CD4-positive, alpha-beta T cell treated with Interleukin-21 for 1 hour (primary cell): ENCODE measurements around the gene MUC6.

Experiments
- DNase-seq: peaks from one replicate; pipeline ENCODE4 v3.0.0-alpha.2; 2020

MUC6 gene

DNA sequence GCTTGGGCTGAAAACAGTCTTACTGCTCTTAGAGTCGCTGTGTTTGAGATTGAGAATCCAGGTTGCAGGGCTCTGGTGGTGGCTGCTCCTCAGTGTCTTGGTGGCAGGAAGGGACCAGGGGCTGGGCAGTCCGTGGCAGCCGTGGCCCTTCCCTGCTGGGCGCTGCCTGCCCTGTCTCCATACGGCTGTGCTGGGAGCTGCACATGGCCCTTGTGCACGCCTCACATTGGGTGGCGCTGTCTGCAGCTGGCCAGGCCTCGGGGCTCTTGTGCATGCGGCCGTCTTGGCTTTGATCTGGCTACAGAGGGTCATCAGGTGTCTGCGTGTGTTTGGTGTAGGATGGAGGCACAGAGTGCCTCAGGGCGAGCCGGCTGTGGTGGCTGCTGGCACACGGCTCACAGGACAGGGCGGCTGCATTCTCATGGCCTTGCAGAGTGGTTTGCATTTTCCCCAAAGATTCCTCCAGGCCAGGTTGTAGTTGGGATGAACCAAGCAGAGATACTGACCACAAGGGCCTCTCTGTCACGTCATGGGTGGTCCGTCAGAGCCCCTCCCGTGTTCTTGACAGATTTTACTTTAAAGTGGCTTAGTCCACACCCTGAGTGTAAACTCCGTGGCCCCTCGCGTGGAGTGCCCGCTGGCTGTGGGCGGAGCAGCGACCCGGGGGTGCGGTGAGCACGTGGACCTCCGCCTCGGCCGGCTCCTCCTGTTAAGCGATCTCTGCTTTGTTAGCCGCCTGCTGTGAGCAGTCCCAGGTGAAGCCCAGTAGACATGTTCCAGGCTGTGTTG, 34.7 kb downstream of the MUC6 start:
- no peak for DNase-seq

DNA sequence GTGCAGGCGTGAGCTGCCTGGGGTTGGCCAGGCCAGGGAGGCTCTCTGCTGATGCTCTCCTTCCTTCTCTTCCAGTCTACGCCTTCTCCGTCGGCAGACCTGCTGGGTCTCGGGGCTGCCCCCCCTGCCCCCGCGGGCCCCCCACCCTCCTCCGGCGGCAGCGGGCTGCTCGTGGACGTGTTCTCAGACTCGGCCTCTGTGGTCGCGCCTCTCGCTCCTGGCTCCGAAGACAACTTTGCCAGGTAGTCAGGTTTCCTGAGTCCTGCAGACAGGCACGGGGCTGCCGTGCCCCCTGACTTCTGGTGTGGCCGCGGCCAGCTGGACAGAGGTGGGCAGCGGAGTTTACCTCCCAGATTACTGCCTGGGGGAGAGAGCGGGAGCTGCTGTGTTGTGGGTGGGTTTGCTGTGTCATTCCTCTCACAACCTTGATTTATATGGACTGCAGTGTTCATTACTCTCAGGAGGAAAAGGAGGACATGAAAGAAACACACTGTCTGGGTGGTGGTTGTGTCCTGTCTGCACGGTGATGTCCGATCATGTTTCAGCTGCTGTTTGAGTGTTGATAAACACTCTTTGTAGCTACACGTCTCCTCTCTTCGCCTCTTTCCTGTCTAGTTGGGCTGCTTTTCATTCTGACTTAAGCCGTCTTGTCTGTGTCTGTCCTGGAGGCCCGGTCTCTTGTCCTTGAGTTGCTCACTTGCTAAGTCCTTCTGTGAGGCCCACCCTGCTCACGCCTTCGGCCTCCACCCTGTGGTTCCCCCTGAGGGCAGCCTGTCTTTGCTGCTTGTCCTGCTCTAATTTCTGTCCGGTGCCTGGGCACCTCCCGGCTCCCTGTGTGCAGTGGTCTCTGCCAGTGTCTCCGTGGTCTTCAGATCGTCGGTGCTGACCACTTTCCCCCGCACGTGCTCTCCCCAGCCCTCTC, 35.9 kb downstream of the MUC6 start:
- DNase-seq, result no peak

DNA sequence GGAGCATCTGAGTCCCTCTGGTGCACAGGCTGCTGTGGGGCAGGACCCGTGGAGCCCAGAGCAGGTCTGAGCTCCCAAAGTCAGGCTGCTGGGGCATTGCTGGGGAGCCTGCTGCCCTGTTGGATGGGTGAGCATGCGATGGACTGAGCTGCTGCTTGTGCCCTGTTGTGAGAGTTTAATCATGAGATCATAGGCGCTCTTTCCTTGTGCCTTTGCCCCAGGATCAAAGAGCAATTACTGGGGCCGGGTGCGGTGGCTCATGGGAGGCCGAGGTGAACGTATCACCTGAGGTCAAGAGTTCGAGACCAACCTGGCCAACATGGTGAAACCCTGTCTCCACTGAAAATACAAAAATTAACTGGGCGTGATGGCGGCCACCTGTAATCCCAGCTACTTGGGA, 37.5 kb downstream of the MUC6 start:
- DNase-seq, result no peak

DNA sequence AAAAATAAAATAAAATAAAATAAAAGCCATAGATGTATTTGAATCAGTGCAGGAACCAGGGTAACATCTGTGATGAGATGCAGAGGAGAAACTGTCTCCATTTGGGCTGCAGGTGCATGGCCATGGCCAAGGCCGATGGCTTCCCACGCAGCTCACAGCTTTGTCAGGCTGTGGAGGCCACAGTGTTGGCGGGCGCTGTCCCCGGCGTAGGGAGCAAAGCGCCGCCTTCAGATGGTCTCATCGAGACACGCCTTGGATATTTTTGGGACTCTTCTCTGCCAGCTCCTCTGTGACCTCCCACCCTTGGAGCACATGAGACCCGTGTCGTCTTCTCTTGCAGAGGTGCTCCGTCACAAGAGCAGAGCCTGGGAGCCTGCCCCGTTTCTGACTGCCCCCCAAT, 38.6 kb downstream of the MUC6 start:
- no peak for DNase-seq

DNA sequence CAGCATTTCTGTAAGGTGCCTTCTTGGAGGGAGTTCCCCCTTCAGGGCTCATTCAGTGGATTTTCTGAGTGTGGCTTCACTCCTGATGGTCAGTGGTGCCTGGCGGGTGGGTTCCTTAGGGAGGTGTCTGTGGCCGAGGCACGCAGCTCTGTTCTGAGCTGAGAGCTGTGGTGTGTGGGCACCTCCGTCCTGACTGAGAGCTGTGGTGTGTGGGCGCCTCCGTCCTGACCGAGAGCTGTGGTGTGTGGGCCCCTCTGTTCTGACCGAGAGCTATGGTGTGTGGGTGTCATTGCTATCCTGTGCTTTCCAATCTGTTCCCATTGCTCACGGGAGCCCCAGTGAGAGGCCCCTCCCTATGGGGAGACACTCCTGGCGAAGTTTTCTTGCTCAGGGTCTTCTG, 39.8 kb downstream of the MUC6 start:
- no peak for DNase-seq

DNA sequence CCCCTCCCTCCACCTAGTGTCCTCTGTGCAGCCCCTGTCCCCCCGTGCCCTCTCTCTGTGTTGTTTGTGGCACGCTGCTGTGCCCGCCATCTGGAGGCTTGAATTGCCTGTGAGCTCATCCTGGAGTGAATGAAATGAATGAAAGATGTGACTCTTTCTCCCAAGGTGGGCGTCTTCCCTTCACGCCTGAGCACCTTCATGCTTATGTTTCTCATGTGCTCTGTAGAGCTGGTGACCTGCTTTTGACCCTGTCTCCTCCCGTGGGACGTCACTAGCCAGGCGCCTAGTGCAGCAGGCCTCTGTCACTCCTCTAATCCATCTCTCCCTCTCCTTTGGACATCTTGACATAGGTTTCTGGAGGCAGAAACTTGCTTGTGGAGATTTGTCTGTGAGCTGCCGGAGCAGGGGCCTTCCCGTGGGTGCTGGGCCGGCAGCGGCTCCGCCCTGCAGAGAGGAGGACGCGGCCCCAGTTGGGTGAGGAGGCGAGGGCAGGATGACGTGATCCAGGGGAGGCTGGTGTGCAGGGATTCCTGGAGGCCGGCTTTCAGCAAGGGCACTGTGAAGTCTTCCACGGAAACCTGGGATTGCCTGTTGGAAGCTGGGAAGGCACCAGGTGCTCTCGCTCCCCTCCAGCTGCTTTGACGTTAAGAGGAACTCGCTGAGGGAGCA, 40.6 kb downstream of the MUC6 start:
- no peak for DNase-seq

DNA sequence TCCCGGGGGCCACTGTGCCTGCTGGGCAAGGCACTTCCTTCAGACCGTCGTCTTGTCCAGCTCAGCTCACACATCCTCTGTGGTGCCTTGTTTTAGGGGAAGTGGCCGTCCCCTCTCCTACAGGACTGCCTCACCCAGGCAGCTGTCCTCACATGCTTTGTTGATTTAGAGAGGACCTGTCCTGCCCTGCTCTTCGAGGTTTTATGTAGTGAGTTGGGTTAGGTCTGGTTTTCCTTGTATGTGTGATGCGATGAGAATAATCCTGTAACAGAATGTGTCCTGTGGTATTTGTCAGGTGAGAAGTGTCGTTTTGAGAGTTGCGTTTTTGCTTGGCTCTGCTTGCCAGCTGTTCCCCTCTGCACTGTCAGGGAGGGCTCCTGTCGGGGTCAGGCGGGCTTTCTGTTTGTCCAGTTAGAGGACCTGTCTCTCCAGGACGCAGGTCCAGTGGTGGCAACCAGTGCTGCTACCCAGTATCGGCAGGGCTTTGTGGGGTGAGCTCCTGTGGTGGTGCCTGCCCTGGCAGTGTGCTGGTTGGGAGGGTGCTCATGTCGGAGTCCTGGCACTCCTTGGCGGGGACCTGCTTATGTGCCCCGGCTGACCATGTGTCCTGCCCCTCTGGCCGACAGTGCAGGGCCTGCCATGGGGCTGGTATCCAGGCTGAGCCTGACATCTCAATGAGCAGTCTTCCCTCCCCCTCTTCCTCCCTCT, 41.3 kb downstream of the MUC6 start:
- DNase-seq, result no peak

DNA sequence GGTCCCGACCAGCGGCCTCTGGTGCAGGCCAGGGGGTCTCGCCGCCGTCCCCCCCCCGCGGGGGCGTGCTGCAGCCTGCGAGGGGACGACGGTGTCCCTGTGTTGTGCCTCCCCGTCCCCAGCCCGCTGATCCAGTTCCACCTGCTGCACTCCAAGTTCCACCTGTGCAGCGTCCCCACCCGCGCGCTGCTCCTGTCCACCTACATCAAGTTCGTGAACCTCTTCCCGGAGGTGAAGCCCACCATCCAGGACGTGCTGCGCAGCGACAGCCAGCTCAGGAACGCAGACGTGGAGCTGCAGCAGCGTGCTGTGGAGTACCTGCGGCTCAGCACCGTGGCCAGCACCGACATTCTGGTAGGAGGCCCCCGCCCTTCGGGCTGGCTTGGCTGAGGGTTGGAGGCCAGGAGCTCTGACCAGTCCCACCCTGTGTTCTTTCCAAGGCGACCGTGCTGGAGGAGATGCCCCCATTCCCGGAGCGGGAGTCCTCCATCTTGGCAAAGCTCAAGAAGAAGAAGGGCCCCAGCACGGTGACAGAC, 42.8 kb downstream of the MUC6 start:
- no peak for DNase-seq

DNA sequence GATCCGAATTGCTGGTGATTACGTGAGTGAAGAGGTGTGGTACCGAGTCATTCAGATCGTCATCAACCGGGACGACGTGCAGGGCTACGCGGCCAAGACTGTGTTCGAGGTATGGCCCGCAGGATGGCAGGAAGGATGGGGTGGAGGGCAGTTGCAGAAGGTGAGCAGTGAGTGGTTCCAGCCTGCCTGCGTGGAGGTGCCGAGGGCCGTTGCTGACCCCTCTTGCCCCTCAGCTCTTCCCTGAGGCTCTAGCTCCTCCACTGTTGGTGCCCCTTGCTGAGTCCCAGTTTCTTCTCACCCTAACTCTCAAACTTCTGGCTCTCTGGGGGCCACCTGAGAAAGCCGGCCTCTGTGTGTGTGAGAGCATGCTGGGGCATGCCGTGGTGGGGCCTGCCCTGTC, 43.9 kb downstream of the MUC6 start:
- DNase-seq, result no peak

DNA sequence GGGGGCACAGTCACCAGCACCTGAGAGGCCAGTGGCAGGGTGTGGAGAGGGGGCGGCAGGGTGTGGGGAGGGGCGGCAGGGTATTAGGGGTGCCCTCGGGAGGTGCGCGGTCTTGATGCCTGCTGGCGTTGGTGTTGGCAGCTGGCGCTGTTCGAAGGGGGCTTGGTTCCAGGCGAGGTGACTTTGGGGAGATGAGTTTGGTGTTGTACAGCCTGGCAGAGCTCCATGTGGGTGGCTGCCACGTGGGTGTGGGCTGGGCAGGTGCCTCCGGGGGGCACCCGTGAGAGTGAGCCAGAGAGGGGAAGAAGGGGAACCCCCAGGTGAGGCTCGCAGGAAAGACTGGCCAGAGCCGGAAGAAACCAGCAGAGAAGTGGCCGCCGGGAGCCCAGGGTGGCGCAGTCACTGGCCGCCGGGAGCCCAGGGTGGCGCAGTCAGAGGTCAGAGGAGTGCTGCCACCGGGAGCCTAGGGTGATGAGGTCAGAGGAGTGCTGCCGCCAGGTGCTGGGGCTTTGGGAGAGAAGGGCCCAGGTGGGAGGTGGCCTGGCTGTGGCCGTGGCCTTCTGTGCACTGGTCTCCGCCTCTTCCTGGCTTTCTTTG, 44.7 kb downstream of the MUC6 start:
- DNase-seq, result no peak

DNA sequence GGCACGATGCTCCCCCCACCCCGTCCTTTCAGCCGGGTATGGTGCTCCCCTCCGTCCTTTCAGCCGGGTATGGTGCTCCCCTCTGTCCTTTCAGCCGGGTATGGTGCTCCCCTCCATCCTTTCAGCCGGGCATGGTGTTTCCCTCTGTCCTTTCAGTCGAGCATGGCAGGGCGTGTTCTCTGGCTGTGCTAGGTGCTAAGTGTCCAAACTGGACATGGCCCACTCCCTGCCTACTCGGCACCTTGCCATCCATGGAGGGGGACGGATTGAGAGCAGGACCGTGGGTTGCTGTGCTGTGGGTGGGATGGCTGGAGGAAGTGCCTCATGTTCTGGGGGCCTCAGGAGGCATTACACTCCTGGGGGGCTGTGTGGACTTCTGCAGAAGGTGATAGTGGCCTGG, 45.5 kb downstream of the MUC6 start:
- no peak for DNase-seq

DNA sequence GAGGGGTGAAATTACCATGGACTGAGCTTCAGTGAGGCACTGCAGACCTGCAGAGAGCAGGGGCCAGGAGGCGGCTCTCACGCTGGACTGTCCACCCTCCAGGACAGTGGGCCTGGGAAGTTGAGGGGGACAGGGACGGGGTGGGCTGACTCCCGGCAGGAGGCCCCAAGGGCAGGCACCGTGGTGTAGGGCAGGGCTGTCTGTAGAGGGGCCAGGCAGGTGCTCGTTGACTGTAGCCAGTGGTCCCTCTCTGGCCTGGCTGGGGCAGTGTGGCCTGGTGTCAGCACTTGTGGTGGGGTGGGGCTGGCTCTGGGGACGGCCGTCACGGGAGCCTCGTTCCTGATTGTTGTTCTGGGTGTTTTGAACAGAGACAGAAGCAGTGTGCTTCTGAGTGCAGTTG, 46.4 kb downstream of the MUC6 start:
- no peak for DNase-seq

DNA sequence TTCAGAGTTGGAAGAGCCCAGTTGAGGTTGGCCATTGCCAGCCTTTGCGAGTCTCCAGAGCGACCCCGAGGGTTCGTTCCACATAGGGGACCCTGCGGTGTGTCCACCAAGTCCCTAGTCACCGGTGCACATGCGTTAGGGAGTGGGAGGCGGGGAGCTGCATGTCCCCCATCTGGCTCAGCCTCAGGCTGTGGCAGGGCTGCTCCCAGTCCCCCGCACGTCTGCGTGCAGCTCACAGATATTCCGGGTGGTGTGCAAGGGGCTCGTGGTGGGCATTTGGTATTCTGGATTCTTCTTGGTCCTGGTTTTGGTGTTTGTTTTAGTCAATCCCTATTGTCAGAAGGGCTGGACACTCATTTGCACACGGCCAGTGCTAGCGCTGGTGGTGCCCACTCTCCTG, 48.8 kb downstream of the MUC6 start:
- DNase-seq, result no peak

DNA sequence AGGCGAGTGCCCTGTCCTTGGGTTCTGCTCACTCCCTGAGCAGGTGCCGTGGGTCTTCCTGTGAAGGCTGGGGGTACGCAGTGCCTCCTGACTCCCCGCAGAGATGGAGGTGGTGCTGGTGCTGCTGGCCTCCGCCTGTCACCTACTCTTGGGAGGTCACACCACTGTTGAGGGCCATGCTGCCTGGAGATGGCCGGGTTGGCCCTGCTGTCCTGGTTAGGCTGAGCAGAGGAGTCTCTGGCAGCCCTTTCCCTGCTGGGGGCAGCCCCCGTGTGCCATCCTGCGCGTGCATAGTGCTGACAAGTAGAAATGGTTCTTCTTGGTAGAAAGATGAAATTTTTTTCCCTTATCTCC, 49.6 kb downstream of the MUC6 start:
- no peak for DNase-seq

DNA sequence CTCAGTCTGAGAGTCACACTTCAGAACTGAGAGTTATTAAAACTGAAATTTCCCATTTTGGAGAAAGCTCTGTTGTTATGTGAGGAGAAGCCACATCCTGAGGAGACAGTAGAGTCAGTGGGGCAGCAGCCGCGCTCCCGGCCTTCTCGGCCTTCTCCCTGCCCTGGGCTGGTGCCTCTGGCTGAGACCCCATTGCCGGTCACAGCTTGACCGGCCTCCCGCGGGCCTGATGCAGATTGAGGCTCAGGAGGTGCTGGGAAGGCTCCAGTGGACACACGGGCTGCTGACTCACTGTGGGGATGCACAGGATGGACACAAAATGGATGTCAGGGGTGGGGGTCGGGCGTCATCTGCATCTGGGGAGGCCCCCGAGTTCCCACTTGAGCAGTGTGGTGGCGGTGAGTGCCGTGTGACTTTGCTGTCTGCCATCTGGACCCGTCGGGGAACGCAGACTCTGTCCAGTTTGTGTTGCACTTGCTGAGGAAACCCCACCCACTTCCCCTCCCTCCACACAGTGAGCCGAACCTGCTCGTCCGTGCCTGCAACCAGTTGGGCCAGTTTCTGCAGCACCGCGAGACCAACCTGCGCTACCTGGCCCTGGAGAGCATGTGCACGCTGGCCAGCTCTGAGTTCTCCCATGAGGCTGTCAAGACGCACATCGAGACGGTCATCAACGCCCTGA, 50.1 kb downstream of the MUC6 start:
- DNase-seq, result no peak

DNA sequence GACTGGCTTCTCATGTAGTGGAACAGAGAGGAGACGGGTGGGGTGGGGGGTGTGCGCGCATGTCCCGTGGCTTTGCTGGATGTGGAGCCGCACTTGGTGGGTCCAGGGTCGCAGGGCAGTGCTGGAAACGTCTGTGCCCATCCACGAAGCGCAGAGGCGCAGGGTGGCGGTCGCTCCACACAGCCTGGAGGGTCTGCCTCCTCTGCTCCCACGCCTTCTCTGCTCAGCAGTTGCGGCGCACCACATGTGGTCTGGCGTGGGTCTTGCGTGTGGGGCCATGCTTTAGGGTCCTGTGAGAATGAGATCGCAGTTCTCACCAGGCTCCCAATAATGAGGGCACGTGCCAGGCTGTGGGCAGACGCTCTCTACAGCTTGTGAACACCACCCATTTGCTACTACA, 50.7 kb downstream of the MUC6 start:
- no peak for DNase-seq

DNA sequence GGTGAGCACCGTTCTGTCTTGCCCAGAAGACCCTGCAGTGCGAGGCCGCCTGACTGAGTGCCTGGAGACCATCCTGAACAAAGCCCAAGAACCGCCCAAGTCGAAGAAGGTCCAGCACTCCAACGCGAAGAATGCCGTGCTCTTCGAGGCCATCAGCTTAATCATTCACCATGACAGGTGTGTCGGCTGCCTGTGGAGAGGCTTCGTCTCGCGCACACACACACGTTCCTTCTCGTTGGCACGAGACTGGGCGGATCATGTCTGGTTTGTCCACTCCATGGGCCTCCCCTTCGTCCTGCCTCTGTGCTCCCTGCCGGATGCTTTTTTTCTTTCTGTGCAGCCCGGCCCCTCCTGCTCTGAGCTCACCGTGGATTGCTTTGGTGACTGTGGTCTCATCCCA, 51.1 kb downstream of the MUC6 start:
- no peak for DNase-seq

DNA sequence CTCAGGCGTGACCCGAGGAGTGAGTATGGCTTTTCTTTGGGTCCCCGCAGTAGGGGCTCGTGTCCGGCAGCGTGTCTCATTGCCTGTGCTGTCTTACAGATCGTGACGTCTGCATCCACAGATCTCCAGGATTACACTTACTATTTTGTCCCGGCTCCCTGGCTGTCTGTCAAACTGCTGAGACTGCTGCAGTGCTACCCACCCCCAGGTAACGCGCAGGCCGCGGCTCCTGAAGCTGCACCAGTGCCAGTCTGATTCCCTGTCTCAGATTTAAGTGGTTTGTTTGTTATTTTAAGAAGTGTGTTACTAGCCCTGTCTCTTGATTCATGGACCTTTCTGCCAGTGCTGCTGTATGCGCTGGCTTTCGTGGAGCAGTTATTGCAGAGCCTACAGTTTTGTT, 52.0 kb downstream of the MUC6 start:
- no peak for DNase-seq

DNA sequence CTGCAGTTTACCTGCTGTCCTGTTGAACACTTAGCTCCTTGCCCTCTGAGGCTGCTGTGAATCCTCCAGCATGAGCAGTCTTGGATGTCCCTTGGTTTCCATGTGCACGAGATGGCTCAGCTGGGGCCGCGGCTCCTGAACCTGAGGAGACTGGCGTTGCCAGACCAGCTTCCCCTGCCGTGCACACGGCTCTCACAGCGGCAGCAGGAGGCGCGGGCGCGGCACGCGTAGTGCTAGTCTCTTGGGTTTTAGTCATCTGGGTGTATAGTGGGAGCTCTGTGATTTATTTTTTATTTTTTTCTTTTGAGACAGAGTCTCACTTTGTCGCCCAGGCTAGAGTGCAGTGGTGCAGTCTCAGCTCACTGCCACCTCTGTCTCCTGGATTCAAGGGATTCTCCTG, 54.8 kb downstream of the MUC6 start:
- no peak for DNase-seq

DNA sequence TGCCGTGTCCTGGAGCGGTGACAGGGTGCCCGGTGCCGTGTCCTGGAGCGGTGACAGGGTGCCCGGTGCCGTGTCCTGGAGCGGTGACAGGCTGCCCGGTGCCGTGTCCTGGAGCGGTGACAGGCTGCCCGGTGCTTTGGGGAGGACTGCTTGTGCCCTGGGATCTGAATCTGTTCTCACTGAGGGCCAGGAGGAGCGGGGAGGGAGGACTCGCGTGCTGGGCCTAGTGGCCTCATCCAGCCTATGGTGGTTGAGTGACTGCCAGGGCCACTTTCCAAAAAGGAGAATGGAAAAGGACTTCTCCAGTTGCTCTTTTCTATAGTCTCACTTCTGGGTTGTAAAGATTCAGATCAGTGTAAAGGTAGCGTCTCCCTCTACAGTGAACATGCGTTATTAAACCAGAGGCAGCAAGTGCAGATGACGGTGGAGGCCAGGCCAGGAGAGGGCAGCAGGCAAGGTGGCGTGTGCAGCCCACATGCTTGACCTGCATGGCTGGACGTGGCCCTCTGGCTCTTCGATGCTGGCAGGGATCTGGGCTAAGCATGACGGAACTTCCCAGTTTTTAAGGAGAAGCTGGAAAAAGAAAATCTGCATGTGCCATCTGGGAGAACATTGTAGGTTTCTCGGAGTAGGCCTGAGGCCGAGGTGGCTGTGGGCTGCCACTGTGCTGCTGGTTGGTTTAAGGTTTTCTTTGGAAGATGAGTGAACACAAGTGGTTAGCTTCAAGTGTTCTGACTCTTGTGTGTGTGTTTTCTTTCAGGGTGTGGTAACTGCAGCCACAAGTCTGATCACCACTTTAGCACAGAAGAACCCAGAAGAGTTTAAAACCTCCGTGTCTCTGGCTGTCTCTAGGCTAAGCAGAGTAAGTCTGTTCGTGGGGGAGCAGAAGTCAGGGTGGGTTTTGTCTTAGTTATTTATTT, 55.8 kb downstream of the MUC6 start:
- DNase-seq, result no peak

DNA sequence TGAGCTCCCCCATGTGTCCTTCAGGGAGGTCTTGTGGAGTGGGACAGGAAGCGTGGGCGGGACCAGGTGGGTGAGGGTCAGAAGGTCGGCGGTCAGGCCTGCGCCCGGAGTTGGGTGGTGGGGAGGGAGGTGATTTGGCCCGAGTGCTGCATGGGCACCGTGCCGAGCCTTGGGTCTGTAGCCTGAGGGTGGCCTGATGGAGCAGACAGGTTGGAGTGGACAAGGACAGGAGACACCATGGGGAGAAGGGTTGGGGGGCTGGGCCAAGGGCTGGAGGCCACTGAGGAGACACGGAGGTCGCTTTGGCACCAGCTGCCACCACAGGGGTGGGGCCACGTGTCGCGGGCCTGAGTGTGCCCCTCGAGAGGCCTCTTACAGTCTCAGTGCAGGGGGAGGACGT, 57.7 kb downstream of the MUC6 start:
- DNase-seq, result no peak
